Breast epithelium (tissue), 3 donors: ENCODE results near the gene KCNQ5.

Experiments
- CTCF ChIP-seq, 3 donors: fragments of 450-650 bp; IDR thresholded peaks; one replicate each; pipeline ENCODE4 v1.5.1; 2016 to 2017; ENCODE audit warnings: antibody characterized with exemption in 3 of 3, mild to moderate bottlenecking in 3 of 3, moderate library complexity in 3 of 3
- POLR2A ChIP-seq: fragments of 450-650 bp; IDR thresholded peaks from one replicate; pipeline ENCODE4 v1.6.1; 2016; ENCODE audit warnings: antibody characterized with exemption, mild to moderate bottlenecking, moderate library complexity

GRCh38 chr6:72742001-72742673 is 120.3 kb downstream of the KCNQ5 start:
- TF ChIP-seq CTCF (IDR thresholded peaks at IDR 0.05) (no peak), POLR2A (no peak)
